SK-N-MC (cell line): ENCODE measurements around the gene EXTL1.

Source experiments
- EZH2 ChIP-seq: fragments of 200-600 bp; sonication (generic); IDR thresholded peaks from one replicate; pipeline ENCODE4 v1.6.1; 2017; ENCODE audit warnings: antibody characterized with exemption
- POLR2AphosphoS5 ChIP-seq: IDR thresholded peaks from 2 replicates; pipeline ENCODE4 v1.6.1; 2012; ENCODE audit warnings: mild to moderate bottlenecking, low read depth, low read length, borderline replicate concordance

DNA sequence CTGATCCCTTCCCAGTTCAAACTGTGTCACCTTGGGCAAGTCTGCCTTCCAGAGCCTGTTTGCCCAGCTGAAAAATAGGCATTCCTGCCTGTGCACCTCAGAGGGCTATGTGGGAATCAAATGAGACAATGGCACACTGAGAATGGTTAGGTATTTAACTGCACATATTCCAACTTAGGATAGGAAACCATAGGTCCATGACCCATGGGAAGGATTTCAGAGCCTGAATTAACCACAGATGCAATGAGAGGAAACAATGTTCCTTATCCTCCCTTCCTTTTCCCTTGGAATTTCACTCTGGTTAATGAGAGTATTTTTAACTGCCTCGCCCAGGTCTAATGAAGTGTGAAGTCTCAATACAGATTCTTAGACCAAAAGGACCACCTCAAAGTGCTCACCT lies 36.4 kb upstream of the EXTL1 start:
- TF ChIP-seq POLR2AphosphoS5 = no peak
- TF ChIP-seq EZH2 = no peak
